Measurements from ENCODE around the gene TMTC2. TPM values are rescaled to one million over a fixed set of nuclear protein-coding genes. Genes with fewer than 3 reads are reported as not detected.
A peak's percentile ranks its signal among the peaks of the same experiment; 100 is the strongest.
"Not testable (repeated sequence)": the region's sequence is repeated elsewhere in the genome, so short reads cannot be mapped to it uniquely, and the experiment has no call there.

Gene TMTC2
- total and polyA plus RNA-seq, 2 donors from 2014 or later: 6.0 to 32.9 TPM

DNA sequence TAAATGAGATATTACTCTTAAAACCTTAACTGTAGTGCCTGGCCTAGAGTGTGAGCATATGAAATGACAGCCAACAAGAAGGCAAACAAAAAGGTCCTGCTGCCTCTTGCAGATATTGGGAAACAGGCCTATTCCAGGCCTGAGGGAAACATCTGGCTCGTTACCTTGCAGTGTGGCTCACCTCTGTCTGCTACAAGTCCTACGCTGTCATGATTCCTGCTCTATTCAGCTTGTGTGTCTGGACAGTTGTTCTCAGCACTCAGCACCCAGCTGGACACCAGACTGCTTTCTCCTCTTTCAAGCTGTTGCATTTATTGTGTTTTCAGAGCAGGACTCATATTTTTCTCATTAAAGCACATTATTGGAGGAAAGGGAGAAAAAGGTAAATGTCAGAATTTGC is 113.5 kb downstream of the TMTC2 start:
- no peak overlapping the region for H3K9ac ChIP-seq (ENCODE audit: low read length in 3 of 3)
- H3K36me3 ChIP-seq (ENCODE audit: control insufficient read depth in 2 of 3, insufficient read depth in 3 of 3, low read length in 3 of 3): no peaks in the 10 kb centered on the region
- H3K27me3 ChIP-seq (ENCODE audit: control insufficient read depth, insufficient read depth, low read length): no peaks in the 10 kb centered on the region
- H3K27ac ChIP-seq (ENCODE audit: low read depth in 2 of 2, low read length in 2 of 2): no peak overlapping the region
- TF ChIP-seq, protein P1, sequence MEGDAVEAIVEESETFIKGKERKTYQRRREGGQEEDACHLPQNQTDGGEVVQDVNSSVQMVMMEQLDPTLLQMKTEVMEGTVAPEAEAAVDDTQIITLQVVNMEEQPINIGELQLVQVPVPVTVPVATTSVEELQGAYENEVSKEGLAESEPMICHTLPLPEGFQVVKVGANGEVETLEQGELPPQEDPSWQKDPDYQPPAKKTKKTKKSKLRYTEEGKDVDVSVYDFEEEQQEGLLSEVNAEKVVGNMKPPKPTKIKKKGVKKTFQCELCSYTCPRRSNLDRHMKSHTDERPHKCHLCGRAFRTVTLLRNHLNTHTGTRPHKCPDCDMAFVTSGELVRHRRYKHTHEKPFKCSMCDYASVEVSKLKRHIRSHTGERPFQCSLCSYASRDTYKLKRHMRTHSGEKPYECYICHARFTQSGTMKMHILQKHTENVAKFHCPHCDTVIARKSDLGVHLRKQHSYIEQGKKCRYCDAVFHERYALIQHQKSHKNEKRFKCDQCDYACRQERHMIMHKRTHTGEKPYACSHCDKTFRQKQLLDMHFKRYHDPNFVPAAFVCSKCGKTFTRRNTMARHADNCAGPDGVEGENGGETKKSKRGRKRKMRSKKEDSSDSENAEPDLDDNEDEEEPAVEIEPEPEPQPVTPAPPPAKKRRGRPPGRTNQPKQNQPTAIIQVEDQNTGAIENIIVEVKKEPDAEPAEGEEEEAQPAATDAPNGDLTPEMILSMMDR (IDR thresholded peaks at IDR 0.05; ENCODE audit: borderline replicate concordance, extremely low read depth, insufficient read depth): no peak
- intact Hi-C loops (cut with DNase I): no loop called here
- H3K9me3 ChIP-seq (ENCODE audit: control insufficient read depth in 2 of 3, insufficient read depth in 1 of 3, low read length in 3 of 3): no peaks in the 10 kb centered on the region
- H3K4me3 ChIP-seq (ENCODE audit: low read length in 3 of 3): no peak overlapping the region
- no peak for DNase-seq
- no peak for FAIRE-seq
- no peaks in the 10 kb centered on the region for H3K4me1 ChIP-seq (ENCODE audit: control insufficient read depth in 2 of 3, insufficient read depth in 2 of 3, low read depth in 1 of 3, low read length in 3 of 3)

DNA sequence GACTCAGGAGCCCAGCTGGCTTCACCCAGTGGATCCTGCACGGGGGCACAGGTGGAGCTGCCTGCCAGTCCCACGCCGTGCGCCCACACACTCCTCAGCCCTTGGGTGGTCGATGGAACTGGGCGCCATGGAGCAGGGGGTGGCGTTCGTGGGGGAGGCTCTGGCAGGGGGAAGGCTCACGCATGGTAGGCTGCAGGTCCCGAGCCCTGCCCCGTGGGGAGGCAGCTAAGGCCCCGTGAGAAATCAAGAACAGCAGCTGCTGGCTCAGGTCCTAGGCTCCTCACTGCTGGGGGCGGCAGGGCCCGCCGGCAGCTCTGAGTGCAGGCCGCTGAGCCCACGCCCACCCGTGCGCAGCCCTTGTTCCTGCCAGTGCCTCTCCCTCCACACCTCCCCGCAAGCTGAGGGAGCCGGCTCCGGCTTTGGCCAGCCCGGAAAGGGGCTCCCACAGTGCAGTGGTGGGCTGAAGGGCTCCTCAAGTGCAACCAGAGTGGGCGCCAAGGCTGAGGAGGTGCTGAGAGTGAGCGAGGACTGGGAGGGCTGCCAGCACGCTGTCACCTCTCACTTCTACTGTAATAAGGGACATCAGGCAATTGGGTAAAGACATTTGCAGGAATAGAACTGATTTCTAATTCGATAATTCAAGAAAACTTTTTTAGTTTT is 115.4 kb downstream of the TMTC2 start:
- Histone ChIP-seq H3K36me3 (ENCODE audit: control insufficient read depth in 2 of 3, insufficient read depth in 3 of 3, low read length in 3 of 3) (no peaks in the 10 kb centered on the region), H3K4me1 (ENCODE audit: control insufficient read depth in 2 of 3, insufficient read depth in 2 of 3, low read depth in 1 of 3, low read length in 3 of 3) (no peaks in the 10 kb centered on the region), H3K9ac (ENCODE audit: low read length in 3 of 3) (no peak overlapping the region), H3K27ac (ENCODE audit: low read depth in 2 of 2, low read length in 2 of 2) (no peak overlapping the region), H3K4me3 (ENCODE audit: low read length in 3 of 3) (no peak overlapping the region), H3K9me3 (ENCODE audit: control insufficient read depth in 2 of 3, insufficient read depth in 1 of 3, low read length in 3 of 3) (no peaks in the 10 kb centered on the region), H3K27me3 (ENCODE audit: control insufficient read depth, insufficient read depth, low read length) (no peaks in the 10 kb centered on the region)
- TF ChIP-seq, protein P1 (IDR thresholded peaks at IDR 0.05; ENCODE audit: borderline replicate concordance, extremely low read depth, insufficient read depth): no peak
- FAIRE-seq: no peak
- peak in 1 of 5 donors; percentile 55 for DNase-seq
- intact Hi-C loops (cut with DNase I): no loop called here

DNA sequence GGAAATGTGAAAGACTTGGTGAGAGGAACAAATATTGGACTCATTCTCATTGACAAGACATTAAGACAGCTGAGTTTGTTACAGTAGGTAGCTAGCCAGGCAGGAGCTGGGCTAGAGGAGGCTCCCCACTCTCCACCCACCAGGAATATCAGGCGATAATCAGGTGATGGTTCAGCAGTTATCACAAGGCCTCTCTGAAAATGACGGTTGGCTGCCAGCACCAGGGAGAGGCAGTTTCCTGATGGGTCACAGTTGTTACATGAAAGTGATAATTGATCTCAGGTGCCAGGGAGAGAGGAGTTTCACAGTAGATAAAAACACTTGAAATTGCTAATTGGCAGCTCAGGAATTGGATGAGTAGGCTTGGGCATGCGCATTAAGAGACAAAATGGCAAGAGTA is 116.5 kb downstream of the TMTC2 start:
- Histone ChIP-seq H3K27me3 (ENCODE audit: control insufficient read depth, insufficient read depth, low read length) (no peaks in the 10 kb centered on the region), H3K4me3 (ENCODE audit: low read length in 3 of 3) (no peak overlapping the region), H3K4me1 (ENCODE audit: control insufficient read depth in 2 of 3, insufficient read depth in 2 of 3, low read depth in 1 of 3, low read length in 3 of 3) (no peaks in the 10 kb centered on the region), H3K36me3 (ENCODE audit: control insufficient read depth in 2 of 3, insufficient read depth in 3 of 3, low read length in 3 of 3) (no peaks in the 10 kb centered on the region), H3K9ac (ENCODE audit: low read length in 3 of 3) (no peak overlapping the region), H3K27ac (ENCODE audit: low read depth in 2 of 2, low read length in 2 of 2) (no peak overlapping the region), H3K9me3 (ENCODE audit: control insufficient read depth in 2 of 3, insufficient read depth in 1 of 3, low read length in 3 of 3) (no peaks in the 10 kb centered on the region)
- DNase-seq (no peak), FAIRE-seq (no peak)
- TF ChIP-seq, protein P1 (IDR thresholded peaks at IDR 0.05; ENCODE audit: borderline replicate concordance, extremely low read depth, insufficient read depth): no peak
- intact Hi-C loops (cut with DNase I): no loop called here

DNA sequence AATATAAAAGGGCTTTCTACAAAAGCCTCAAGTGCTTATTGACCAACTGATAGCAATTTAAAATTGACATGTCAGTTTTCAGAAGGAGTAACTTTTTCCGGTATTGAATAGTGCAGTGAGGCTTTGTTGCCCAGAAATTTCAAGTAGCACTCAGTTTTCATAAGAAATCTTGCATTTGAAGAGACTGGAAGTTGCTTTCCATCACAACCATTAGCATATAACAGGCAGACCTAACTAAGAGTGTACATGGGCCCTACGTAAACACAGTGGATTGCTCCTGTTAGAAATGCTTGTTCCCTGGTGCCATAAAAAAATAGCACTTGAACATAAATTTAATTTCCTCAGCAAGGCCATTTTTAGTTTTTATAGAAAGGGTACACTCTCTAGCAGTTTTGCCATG is 117.9 kb downstream of the TMTC2 start:
- FAIRE-seq (no peak), DNase-seq (no peak)
- Histone ChIP-seq H3K27me3 (ENCODE audit: control insufficient read depth, insufficient read depth, low read length) (no peaks in the 10 kb centered on the region), H3K9ac (ENCODE audit: low read length in 3 of 3) (no peak overlapping the region), H3K9me3 (ENCODE audit: control insufficient read depth in 2 of 3, insufficient read depth in 1 of 3, low read length in 3 of 3) (no peaks in the 10 kb centered on the region), H3K36me3 (ENCODE audit: control insufficient read depth in 2 of 3, insufficient read depth in 3 of 3, low read length in 3 of 3) (no peaks in the 10 kb centered on the region), H3K4me1 (ENCODE audit: control insufficient read depth in 2 of 3, insufficient read depth in 2 of 3, low read depth in 1 of 3, low read length in 3 of 3) (no peaks in the 10 kb centered on the region), H3K27ac (ENCODE audit: low read depth in 2 of 2, low read length in 2 of 2) (no peak overlapping the region), H3K4me3 (ENCODE audit: low read length in 3 of 3) (no peak overlapping the region)
- TF ChIP-seq, protein P1 (IDR thresholded peaks at IDR 0.05; ENCODE audit: borderline replicate concordance, extremely low read depth, insufficient read depth): no peak
- intact Hi-C loops (cut with DNase I): no loop called here

DNA sequence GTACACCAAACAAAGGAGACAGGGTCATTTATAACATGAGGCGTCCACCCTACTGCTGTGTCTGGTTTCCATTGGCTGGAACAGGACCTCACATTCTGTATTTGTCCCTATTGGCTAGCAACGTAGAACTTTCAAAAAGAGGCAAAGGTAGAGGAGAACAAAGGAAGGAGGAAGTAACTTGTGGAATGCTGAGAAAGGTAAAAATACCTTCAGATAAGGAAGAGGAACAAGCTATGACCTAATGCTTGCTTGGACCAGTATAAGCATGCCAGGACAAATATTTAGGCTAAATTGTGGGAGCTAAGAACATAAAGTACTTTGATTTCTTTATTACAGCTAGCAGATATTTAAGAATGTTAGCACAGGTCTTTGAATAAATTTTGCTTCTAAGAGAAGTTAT is 118.3 kb downstream of the TMTC2 start:
- FAIRE-seq; H3K4me1 ChIP-seq (ENCODE audit: control insufficient read depth in 2 of 3, insufficient read depth in 2 of 3, low read depth in 1 of 3, low read length in 3 of 3); intact Hi-C loops (cut with DNase I); H3K36me3 ChIP-seq (ENCODE audit: control insufficient read depth in 2 of 3, insufficient read depth in 3 of 3, low read length in 3 of 3); H3K4me3 ChIP-seq (ENCODE audit: low read length in 3 of 3); H3K9ac ChIP-seq (ENCODE audit: low read length in 3 of 3); H3K27ac ChIP-seq (ENCODE audit: low read depth in 2 of 2, low read length in 2 of 2); DNase-seq; H3K9me3 ChIP-seq (ENCODE audit: control insufficient read depth in 2 of 3, insufficient read depth in 1 of 3, low read length in 3 of 3); H3K27me3 ChIP-seq (ENCODE audit: control insufficient read depth, insufficient read depth, low read length): not testable (repeated sequence)
